AG09319 (cell line): ENCODE results near the gene SVIL.

Experiments used
- DNase-seq: peaks from one replicate; pipeline ENCODE4 v3.0.0-alpha.2; 2010; ENCODE audit warnings: low read depth; ENCODE audit errors: extremely low read depth
- TF ChIP-seq, protein P1 (sequence below): IDR thresholded peaks from 2 replicates; pipeline ENCODE4 v1.5.1; 2011; ENCODE audit warnings: low read depth, mild to moderate bottlenecking, inconsistent platforms, low read length, moderate library complexity

The SVIL gene

DNA sequence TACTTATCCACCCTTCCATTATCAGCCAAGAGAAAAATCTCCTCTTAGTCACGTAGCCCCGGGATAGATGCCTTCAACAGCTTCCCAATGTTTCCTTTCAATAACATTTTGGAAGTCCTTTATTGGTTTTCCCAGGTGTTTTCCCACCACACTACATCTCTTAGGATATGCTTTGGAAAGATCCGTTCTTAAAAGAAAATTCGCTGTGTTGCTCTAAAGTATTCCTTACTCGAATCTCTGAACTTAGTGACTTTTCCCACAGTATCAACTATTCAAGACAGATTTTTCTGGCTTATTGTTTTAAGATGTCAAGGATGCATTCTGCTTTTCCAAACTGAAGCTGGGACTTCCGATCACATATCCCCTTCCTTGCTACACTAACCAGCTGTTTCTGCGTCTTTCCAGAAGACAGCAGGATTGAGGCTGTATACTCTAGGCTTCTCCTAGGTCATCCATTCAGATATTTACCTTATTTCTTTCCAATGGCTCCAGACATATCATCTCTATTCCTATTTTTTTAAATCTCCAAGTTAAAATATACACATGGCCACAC, 36.5 kb upstream of the SVIL start:
- TF ChIP-seq, protein P1, sequence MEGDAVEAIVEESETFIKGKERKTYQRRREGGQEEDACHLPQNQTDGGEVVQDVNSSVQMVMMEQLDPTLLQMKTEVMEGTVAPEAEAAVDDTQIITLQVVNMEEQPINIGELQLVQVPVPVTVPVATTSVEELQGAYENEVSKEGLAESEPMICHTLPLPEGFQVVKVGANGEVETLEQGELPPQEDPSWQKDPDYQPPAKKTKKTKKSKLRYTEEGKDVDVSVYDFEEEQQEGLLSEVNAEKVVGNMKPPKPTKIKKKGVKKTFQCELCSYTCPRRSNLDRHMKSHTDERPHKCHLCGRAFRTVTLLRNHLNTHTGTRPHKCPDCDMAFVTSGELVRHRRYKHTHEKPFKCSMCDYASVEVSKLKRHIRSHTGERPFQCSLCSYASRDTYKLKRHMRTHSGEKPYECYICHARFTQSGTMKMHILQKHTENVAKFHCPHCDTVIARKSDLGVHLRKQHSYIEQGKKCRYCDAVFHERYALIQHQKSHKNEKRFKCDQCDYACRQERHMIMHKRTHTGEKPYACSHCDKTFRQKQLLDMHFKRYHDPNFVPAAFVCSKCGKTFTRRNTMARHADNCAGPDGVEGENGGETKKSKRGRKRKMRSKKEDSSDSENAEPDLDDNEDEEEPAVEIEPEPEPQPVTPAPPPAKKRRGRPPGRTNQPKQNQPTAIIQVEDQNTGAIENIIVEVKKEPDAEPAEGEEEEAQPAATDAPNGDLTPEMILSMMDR, result no peak
- DNase-seq, result no peak

DNA sequence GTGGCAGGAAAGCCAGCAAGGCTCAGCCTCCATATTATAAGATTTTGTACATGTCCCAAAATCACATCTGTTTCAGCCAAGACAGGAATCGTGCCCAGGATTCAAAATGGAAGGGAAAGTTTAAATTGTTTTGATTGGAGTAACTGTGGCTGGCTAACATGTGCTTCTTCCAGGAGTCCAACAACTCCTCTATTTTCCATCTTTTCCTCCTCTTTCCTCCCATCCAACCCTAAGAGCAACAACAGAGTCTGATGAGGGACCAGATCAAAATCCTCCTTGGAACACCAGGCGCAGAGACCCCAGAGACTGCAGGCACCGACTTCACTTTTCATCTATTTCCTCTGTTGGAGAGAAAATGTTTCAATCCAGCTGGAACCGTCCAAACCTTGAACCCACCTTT, 36.0 kb upstream of the SVIL start:
- no peak for DNase-seq
- TF ChIP-seq, protein P1, result no peak

DNA sequence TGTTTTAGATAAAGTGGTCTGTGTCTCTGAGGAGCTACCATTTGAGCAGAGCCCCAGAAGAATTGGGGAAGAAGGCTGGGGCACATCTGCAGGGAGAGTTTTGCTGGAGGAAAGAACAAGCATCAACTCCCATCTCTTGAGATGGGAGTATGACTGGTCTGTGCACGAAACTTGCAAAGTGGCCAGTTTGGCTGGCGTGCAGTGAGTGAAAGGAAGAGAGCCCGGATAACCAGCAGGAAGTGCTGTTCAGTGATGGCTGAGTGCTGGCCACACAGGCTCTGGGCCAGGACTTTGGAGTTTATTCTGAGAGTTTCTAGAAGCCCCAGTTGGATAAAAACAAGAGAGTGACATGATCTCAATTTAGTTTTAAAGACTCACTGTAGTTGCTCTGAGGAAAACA, 34.4 kb upstream of the SVIL start:
- no peak for DNase-seq
- TF ChIP-seq, protein P1, result no peak

DNA sequence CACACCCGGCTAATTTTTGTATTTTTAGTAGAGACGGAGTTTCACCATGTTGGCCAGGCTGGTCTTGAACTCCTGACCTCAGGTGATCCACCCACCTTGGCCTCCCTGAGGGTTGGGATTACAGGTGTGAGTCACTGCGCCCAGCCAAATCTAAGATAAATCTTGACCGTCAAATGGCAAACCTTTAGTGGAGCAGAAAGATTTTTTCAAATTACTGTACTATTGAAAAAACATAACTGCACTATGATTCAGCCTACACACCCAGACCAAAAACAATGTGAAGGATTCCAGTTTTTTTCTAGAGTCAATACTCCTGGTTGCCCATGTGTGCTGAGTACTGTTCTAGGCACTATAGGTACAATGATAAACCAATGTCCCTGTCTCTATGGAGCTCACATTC, 33.9 kb upstream of the SVIL start:
- TF ChIP-seq, protein P1, result no peak
- DNase-seq, result no peak

DNA sequence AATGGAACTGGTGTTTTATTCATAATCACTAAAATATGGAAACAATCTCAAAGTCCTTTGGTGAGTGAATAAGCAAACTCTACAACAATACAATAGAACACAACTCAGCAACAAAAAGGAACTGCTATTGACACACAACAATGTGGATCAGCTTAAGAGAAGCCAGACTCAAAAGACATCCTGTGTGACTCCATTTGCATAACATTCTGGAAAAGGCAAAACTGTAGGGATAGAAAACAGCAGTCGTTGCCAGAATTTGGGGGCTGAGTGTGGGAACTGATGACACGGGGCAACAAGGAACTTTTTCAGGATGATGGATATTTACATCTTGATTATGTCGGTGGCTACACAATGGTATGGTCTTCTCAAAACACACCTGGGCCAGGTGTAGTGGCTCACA, 32.4 kb upstream of the SVIL start:
- TF ChIP-seq, protein P1, result no peak
- no peak for DNase-seq

DNA sequence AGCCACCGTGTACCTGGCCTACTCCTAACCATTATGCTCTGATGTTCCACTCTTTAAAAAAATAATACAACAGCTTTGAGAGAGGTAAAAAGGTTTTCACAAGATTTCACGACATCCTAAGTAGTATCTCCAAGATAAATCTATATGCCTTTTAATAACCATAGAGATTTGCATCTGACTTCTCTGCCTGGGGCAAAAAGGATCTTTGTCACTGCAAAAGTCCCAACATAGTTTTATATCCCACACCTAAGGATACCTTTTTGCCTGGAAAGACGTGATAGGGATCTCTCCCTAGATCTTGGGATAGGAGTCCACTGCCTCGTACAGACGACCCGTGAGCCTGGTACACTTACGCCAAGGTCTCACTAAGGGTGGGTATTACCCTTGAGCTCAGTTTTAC, 31.4 kb upstream of the SVIL start:
- DNase-seq, result no peak
- TF ChIP-seq, protein P1, result no peak

DNA sequence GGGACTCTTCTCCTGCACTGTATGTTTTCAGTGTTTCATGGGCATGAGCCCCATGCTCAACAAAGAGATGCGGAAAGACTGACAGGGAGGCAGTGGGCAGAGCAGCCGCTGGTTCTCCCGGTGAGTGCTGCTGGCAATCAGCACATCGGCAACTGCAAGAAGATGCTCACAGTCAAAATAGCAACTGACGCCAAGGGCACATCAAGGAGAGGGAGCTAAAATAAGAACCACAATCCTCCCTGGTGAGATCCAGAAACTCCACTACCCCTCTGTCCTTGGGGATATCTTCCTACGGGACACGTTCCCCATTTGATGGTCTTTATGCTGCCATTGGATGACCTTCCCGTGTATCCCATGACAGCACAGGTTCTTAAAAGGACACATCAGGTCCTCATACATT, 28.9 kb upstream of the SVIL start:
- TF ChIP-seq, protein P1, result no peak
- DNase-seq, result no peak
